ENCODE measurements around the gene RPS6KA1. TPM values are rescaled to one million over a fixed set of nuclear protein-coding genes. Genes with fewer than 3 reads are reported as not detected.

The RPS6KA1 gene
- polyA plus RNA-seq, 1 donor (not counting 4 experiments of a cell fraction or from before 2014, with no cell fraction given), result 65.9 TPM

DNA sequence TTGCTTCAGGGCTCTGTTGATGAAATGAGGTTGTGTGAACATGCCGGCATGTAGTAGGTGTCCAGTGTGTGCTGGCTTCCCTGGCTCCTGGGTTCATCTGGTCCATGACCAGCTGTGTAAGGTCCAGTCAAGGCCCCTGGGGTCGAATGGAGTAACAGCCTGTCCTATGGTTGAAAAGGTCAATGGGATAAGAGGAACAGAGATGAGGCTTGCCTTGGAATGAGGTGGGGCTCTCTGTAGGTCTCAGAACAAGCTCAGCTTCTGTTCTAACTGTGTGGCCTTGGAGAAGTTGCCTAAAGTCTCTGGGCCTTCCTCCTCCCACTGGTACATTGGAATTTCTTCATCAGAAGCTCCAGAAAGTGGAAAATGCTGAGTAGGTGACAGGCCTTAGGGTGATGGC, 26.6 kb downstream of the RPS6KA1 start:
- Histone ChIP-seq H3K27ac (ENCODE audit: control insufficient read depth, insufficient read depth, low read length) (no peak overlapping the region), H2AFZ (ENCODE audit: control insufficient read depth, low read length) (no peak overlapping the region), H3K4me3 (ENCODE audit: control insufficient read depth in 2 of 3, extremely low read depth in 1 of 3, insufficient read depth in 2 of 3, low read depth in 1 of 3, low read length in 3 of 3) (no peak overlapping the region), H3K4me2 (ENCODE audit: control insufficient read depth, extremely low read depth, insufficient read depth, low read depth, low read length) (no peak overlapping the region), H3K9me1 (ENCODE audit: control insufficient read depth, extremely low read depth, insufficient read depth, low read length) (no peaks in the 10 kb centered on the region), H3K9ac (ENCODE audit: control insufficient read depth, extremely low read depth, insufficient read depth, low read length) (no peak overlapping the region), H4K20me1 (ENCODE audit: control insufficient read depth, extremely low read depth, insufficient read depth, low read length) (no peaks in the 10 kb centered on the region), H3K79me2 (ENCODE audit: control insufficient read depth, insufficient read depth, low read length) (no peaks in the 10 kb centered on the region), H3K27me3 (ENCODE audit: control insufficient read depth, extremely low read depth, insufficient read depth, low read length) (no peaks in the 10 kb centered on the region), H3K4me1 (ENCODE audit: control insufficient read depth, extremely low read depth, insufficient read depth, low read length) (no peaks in the 10 kb centered on the region), H3K9me3 (ENCODE audit: control insufficient read depth, low read depth, low read length) (no peaks in the 10 kb centered on the region), H3K36me3 (ENCODE audit: control insufficient read depth in 2 of 2, extremely low read depth in 1 of 2, insufficient read depth in 2 of 2, low read length in 2 of 2) (peaks cover 56 to 59% of the 10 kb centered on the region in 2 experiments)
- DNase-seq (ENCODE audit: low read depth, low spot score), result no peak
- TF ChIP-seq, protein P1, sequence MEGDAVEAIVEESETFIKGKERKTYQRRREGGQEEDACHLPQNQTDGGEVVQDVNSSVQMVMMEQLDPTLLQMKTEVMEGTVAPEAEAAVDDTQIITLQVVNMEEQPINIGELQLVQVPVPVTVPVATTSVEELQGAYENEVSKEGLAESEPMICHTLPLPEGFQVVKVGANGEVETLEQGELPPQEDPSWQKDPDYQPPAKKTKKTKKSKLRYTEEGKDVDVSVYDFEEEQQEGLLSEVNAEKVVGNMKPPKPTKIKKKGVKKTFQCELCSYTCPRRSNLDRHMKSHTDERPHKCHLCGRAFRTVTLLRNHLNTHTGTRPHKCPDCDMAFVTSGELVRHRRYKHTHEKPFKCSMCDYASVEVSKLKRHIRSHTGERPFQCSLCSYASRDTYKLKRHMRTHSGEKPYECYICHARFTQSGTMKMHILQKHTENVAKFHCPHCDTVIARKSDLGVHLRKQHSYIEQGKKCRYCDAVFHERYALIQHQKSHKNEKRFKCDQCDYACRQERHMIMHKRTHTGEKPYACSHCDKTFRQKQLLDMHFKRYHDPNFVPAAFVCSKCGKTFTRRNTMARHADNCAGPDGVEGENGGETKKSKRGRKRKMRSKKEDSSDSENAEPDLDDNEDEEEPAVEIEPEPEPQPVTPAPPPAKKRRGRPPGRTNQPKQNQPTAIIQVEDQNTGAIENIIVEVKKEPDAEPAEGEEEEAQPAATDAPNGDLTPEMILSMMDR (optimal IDR thresholded peaks at IDR 0.05 in 1 of 3, IDR thresholded peaks at IDR 0.05 in 1 of 3, conservative IDR thresholded peaks at IDR 0.05 in 1 of 3; ENCODE audit: extremely low read depth in 1 of 3, insufficient read depth in 2 of 3, low read length in 3 of 3), result no peak
- TF ChIP-seq EZH2 (IDR thresholded peaks at IDR 0.05; ENCODE audit: low read length), result no peak
- FAIRE-seq, result no peak
- dilution Hi-C loops (cut with MboI; ENCODE audit: extremely low pct_ligation_motif_present, low sequenced_read_pairs), result no loop called here

DNA sequence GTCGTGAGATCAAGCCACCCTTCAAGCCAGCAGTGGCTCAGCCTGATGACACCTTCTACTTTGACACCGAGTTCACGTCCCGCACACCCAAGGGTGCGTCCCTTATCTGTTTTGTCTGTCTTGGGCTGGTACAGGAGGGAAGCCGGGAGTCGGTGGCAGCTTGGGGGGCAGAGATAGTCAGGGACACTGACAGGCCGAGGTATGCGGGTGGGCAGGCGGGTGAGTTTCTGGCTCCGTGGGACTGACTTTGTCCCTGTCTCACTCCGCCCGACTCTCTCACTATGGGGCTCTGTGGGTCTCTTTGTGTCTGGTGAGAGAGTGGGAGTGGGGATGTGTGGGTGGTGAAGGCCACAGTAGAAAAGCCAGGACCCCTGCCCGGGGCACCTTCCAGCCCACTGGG, 27.4 kb downstream of the RPS6KA1 start:
- H3K9me1 ChIP-seq (ENCODE audit: control insufficient read depth, extremely low read depth, insufficient read depth, low read length), result no peaks in the 10 kb centered on the region
- H2AFZ ChIP-seq (ENCODE audit: control insufficient read depth, low read length), result no peak overlapping the region
- H3K4me2 ChIP-seq (ENCODE audit: control insufficient read depth, extremely low read depth, insufficient read depth, low read depth, low read length), result no peak overlapping the region
- H3K9me3 ChIP-seq (ENCODE audit: control insufficient read depth, low read depth, low read length), result no peaks in the 10 kb centered on the region
- no peak for FAIRE-seq
- no peaks in the 10 kb centered on the region for H3K79me2 ChIP-seq (ENCODE audit: control insufficient read depth, insufficient read depth, low read length)
- DNase-seq (ENCODE audit: low read depth, low spot score), result no peak
- no peak overlapping the region for H3K27ac ChIP-seq (ENCODE audit: control insufficient read depth, insufficient read depth, low read length)
- peaks cover 55 to 59% of the 10 kb centered on the region in 2 experiments for H3K36me3 ChIP-seq (ENCODE audit: control insufficient read depth in 2 of 2, extremely low read depth in 1 of 2, insufficient read depth in 2 of 2, low read length in 2 of 2)
- dilution Hi-C loops (cut with MboI; ENCODE audit: extremely low pct_ligation_motif_present, low sequenced_read_pairs), result no loop called here
- no peak overlapping the region for H3K9ac ChIP-seq (ENCODE audit: control insufficient read depth, extremely low read depth, insufficient read depth, low read length)
- TF ChIP-seq EZH2 (IDR thresholded peaks at IDR 0.05; ENCODE audit: low read length), result no peak
- TF ChIP-seq, protein P1 (optimal IDR thresholded peaks at IDR 0.05 in 1 of 3, IDR thresholded peaks at IDR 0.05 in 1 of 3, conservative IDR thresholded peaks at IDR 0.05 in 1 of 3; ENCODE audit: extremely low read depth in 1 of 3, insufficient read depth in 2 of 3, low read length in 3 of 3), result no peak
- no peaks in the 10 kb centered on the region for H4K20me1 ChIP-seq (ENCODE audit: control insufficient read depth, extremely low read depth, insufficient read depth, low read length)
- no peaks in the 10 kb centered on the region for H3K27me3 ChIP-seq (ENCODE audit: control insufficient read depth, extremely low read depth, insufficient read depth, low read length)
- no peak overlapping the region for H3K4me3 ChIP-seq (ENCODE audit: control insufficient read depth in 2 of 3, extremely low read depth in 1 of 3, insufficient read depth in 2 of 3, low read depth in 1 of 3, low read length in 3 of 3)
- H3K4me1 ChIP-seq (ENCODE audit: control insufficient read depth, extremely low read depth, insufficient read depth, low read length), result no peaks in the 10 kb centered on the region
